RKO (cell line): ENCODE results near the gene RNF11.

Experiments
- DNase-seq: peaks from one replicate; pipeline ENCODE4 v3.0.0-alpha.2; 2016; ENCODE audit warnings: low spot score

The RNF11 gene

DNA sequence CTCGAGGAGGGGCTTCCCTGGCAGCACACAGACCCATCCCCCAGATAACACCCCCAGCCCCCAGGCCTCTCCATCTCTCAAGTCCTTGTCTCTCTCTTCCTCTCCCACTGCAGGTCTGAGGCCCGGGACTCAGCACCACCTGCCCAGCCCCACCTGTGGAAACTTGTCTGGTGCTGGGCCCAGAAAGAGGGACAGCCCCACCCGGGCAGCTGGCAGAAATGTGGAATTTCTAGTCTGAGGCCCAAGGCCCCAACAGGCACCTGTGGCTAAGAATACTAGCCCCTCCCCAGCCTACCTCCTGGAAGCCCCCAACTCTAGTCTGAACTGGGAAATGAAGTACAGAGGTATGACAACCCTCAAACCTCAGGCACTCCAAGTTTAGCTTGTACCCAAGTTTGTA is 78.9 kb downstream of the RNF11 start:
- DNase-seq = no peak

DNA sequence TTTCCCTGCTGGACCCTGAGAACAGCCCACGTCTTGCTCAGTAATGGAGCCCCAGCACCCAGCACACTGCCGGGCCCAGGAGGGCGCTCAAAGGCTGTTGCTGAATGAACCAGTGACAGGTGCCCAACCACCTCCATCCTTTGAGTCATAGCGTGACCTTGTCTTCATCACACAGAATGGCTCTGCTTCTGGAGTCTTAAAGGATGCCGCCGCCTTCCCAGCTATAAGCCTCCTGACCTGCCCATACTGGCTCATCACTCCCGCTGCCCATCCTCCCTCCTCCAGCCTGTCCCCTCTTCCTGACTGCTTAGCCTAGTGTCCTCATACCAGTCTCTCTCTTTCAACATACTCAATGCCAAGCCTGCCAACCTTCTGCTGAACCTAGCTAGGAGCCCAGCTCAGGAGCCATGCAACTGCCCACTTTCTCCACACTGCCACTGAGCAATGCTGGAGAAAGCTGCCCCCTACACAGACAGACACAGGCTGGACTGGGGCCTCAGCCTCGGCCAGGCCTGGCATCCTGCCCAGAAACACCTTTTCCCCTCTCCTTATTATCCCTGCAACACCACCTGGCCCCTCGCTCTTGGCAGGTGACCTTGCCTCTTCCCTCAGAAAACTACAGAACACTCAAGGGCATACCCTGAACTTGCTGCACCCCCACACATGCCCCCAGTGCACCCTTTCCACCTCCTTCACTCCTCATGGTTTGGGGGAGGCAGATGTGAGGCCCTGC is 80.2 kb downstream of the RNF11 start:
- DNase-seq = no peak

DNA sequence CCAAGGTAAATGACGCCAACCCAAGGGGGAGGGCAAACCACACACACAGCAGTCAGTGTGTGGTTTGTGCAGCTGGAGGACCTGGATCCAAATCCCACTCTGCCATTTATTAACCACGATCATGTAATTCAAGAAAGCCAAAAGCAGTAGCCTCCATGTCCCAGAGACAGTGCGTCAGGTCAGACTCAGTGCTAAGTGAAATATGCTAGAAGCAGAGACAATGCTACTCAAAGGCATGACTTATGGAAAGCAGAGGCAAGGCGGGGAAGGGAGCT is 80.7 kb downstream of the RNF11 start:
- DNase-seq = no peak

GRCh38 chr1:51317798-51318197 is 81.7 kb downstream of the RNF11 start:
- no peak for DNase-seq

DNA sequence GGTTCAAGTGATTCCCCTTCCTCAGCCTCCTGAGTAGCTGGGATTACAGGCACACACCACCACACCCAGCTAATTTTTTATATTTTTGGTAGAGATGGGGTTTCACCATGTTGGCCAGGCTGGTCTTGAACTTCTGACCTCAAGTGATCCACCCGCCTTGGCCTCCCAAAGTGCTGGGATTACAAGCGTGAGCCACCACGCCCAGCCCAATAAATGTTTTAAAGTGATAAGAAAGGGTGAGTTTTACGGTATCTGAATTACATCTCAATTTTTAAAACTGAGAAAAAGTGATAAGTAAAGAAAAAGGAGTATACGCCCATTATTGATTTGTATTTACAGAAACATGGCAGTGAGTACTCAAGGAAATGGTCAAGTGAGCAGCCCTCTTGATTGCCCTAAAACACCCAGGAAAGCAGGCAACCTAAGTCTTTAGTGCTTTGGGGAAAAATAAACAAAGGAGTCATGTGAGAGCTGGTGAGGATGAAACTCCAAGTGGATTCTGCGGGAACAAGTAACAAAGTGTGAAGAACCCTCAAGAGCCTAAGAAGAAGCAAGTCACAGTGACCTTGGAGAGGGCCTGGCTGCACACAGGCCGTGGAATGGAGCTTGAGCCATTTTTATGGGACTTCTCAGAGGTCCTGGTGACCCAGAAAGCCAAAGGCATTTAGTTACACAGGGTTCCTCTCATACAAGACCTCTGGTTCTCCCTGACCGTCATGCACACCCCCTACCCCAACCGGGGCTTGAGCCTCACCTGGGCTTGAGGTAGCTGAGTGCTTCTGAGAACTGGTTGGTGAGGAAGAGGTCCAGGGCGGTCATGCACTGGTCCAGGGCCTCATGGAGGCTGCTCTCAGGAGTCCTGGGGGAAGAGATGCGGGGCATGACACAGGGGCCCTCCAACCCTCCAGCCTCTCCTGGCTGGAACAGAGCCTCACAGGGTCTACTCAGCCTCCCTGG is 85.2 kb downstream of the RNF11 start:
- DNase-seq = no peak

GRCh38 chr1:51321924-51322280 is 85.8 kb downstream of the RNF11 start:
- DNase-seq = no peak

- no peak for DNase-seq
Observed at GRCh38 chr1:51322417-51323101, 86.5 kb downstream of the RNF11 start.
